HepG2 (cell line): ENCODE data around the gene NPC1. TPM values are rescaled to one million over a fixed set of nuclear protein-coding genes. Genes with fewer than 3 reads are reported as not detected.
A peak's percentile ranks its signal among the peaks of the same experiment; 100 is the strongest.

Source experiments
- ATAC-seq: fragments of 200-7000 bp; cut with Tn5 transposase; 3 replicates; pipeline ENCODE4 v1.9.1; 2020; ENCODE audit warnings: mild to moderate bottlenecking, moderate library complexity
- BruUV-seq: library from RNA; stranded (reverse); fragments of 400-500 nt; replicated peaks from 2 replicates; lab custom pipeline; 2021; lab: Mats Ljungman, UMichigan
- CTCF ChIA-PET: fragments of 300-600 bp; formaldehyde crosslinking; extraction: SDS; loops from one replicate; lab custom pipeline; 2021; ENCODE audit warnings: low total read pairs, inconsistent platforms, low intra/inter-chr PET ratio; lab: Yijun Ruan, JAX
- POLR2A ChIA-PET: fragments of 350-600 bp; sonication (Branson Sonifier 250); formaldehyde crosslinking; loops from one replicate; lab custom pipeline; 2020; ENCODE audit warnings: antibody characterized with exemption, inconsistent platforms; lab: Yijun Ruan, JAX
- DNase-seq: peaks from one replicate; pipeline ENCODE4 v3.0.0-alpha.2; 2015; ENCODE audit warnings: low spot score
- FAIRE-seq: peaks from 3 replicates; lab custom pipeline; 2011; peaks lifted over from hg19 to GRCh38; lab: Jason Lieb, UNC
- H2AFZ ChIP-seq: one replicate; pipeline ENCODE4 v1.6.1; 2011; ENCODE audit warnings: low read length, inconsistent platforms
- H3K27ac ChIP-seq: fragments of 300-600 bp; 3 replicates; pipeline ENCODE4 v1.8.0; 2011; ENCODE audit warnings: mixed run types, mild to moderate bottlenecking, mixed read lengths, low read length, inconsistent platforms; ENCODE audit not compliant: insufficient read depth; ENCODE audit errors: extremely low read length
- H3K27me3 ChIP-seq, 2 experiments: fragments of 200-600 bp in 1 of 2; 2 replicates in 1 of 2; 3 replicates in 1 of 2; pipeline versions ENCODE4 v1.6.0 to v1.8.0; 2011; ENCODE audit warnings: low read length in 2 of 2, mild to moderate bottlenecking in 2 of 2, moderate library complexity in 2 of 2, inconsistent platforms in 1 of 2; ENCODE audit not compliant: insufficient read depth in 2 of 2, control insufficient read depth in 1 of 2
- H3K36me3 ChIP-seq, 2 experiments: fragments of 200-600 bp in 1 of 2; replicated peaks in 1 of 2; 2 replicates in 1 of 2; 3 replicates in 1 of 2; pipeline versions ENCODE4 v1.5.1 to v1.8.0; 2011; ENCODE audit warnings: low read length in 2 of 2, inconsistent platforms in 1 of 2; ENCODE audit not compliant: insufficient read depth in 2 of 2, control insufficient read depth in 1 of 2
- H3K4me1 ChIP-seq: 2 replicates; pipeline ENCODE4 v1.5.1; 2012; ENCODE audit warnings: low read length, inconsistent platforms; ENCODE audit not compliant: insufficient read depth
- H3K4me2 ChIP-seq: 2 replicates; pipeline ENCODE4 v1.6.0; 2011; ENCODE audit warnings: low read depth, low read length, inconsistent platforms
- H3K4me3 ChIP-seq, 3 experiments: fragments of 200-600 bp in 1 of 3; sonication (generic), shearing (Covaris generic) in 1 of 3; replicated peaks in 1 of 3; 2 replicates each; pipeline ENCODE4 v1.5.1; 2011 to 2016; ENCODE audit warnings: low read length in 3 of 3, inconsistent platforms in 2 of 3, low read depth in 2 of 3, mild to moderate bottlenecking in 2 of 3, control low read depth in 1 of 3, mixed read lengths in 1 of 3; ENCODE audit not compliant: insufficient read depth in 1 of 3
- H3K79me2 ChIP-seq: one replicate; pipeline ENCODE4 v1.6.1; 2011; ENCODE audit warnings: low read length, inconsistent platforms; ENCODE audit not compliant: insufficient read depth
- H3K9ac ChIP-seq: 2 replicates; pipeline ENCODE4 v1.6.0; 2011; ENCODE audit warnings: mild to moderate bottlenecking, low read depth, low read length, inconsistent platforms; ENCODE audit not compliant: insufficient read depth
- H3K9me3 ChIP-seq: 2 replicates; pipeline ENCODE4 v1.5.1; 2012; ENCODE audit warnings: mild to moderate bottlenecking, low read length
- H4K20me1 ChIP-seq: 2 replicates; pipeline ENCODE4 v1.6.0; 2011; ENCODE audit warnings: inconsistent platforms, mild to moderate bottlenecking, low read length, moderate library complexity; ENCODE audit not compliant: insufficient read depth
- POLR2A ChIP-seq, 2 experiments: IDR thresholded peaks; 2 replicates each; pipeline ENCODE4 v1.6.1; 2011; ENCODE audit warnings: low read depth in 2 of 2, low read length in 2 of 2, mild to moderate bottlenecking in 1 of 2, moderate library complexity in 1 of 2; ENCODE audit not compliant: insufficient read depth in 1 of 2
- POLR2AphosphoS2 ChIP-seq: IDR thresholded peaks from 2 replicates; pipeline ENCODE4 v1.6.1; 2011; ENCODE audit warnings: low read depth, low read length, improper control_type of control experiment
- POLR2G ChIP-seq: fragments of 200-400 bp; formaldehyde crosslinking; IDR thresholded peaks from 2 replicates; pipeline ENCODE4 v1.6.1; 2018; ENCODE audit warnings: mild to moderate bottlenecking, low read depth, low read length, moderate library complexity
- RARG ChIP-seq: sonication (generic); formaldehyde crosslinking; IDR thresholded peaks from 2 replicates; pipeline ENCODE4 v1.4.0; 2020; ENCODE audit warnings: low read depth, mild to moderate bottlenecking, missing genetic modification reagents
- RBM22 ChIP-seq: fragments of 200-400 bp; formaldehyde crosslinking; optimal IDR thresholded peaks from 2 replicates; pipeline ENCODE3; 2017; ENCODE audit warnings: mild to moderate bottlenecking, low read length, moderate library complexity
- TERF1 ChIP-seq: sonication (generic); formaldehyde crosslinking; IDR thresholded peaks from 2 replicates; pipeline ENCODE4 v1.8.0; 2022; ENCODE audit warnings: mild to moderate bottlenecking, missing genetic modification reagents, moderate library complexity
- ZNF383 ChIP-seq: sonication (generic); formaldehyde crosslinking; IDR thresholded peaks from 2 replicates; pipeline ENCODE4 v1.4.0; 2020; ENCODE audit warnings: missing genetic modification reagents, mild to moderate bottlenecking, borderline replicate concordance
- WGBS: methylation state at CpG from one replicate; pipeline ENCODE4 v1.1.6; 2017; ENCODE audit warnings: low lambda C conversion rate; 5-methylcytosine and 5-hydroxymethylcytosine counted together
- in situ Hi-C: cut with HindIII; loops from 2 replicates; pipeline ENCODE4 v1.10.0; 2017; ENCODE audit warnings: low pct_unique_long_range_greater_than_20kb; ENCODE audit not compliant: extremely low pct_ligation_motif_present
- intact Hi-C: fragments of 100-400 bp; cut with micrococcal nuclease; formaldehyde crosslinking; loops from one replicate; pipeline ENCODE4 v1.10.0; 2022; ENCODE audit not compliant: unreplicated experiment
- polyA plus RNA-seq, 8 experiments: library from polyadenylated mRNA; depleted of rRNA in 3 of 8; stranded (reverse) in 7 of 8; unstranded in 1 of 8; fragments of >200 nt; fragmentation: Illumina TruSeq in 4 of 8; extraction: Trizol in 4 of 8; gene quantifications; 2 replicates each; pipeline versions ENCODE4 v1.2.1 to v1.2.3, GENCODE V29; 2011 to 2016; ENCODE audit warnings: low read depth in 4 of 8, missing spikeins in 1 of 8, mixed read lengths in 1 of 8; ENCODE audit not compliant: insufficient read depth in 1 of 8
- total RNA-seq, 5 experiments: library from RNA; depleted of rRNA; stranded (reverse); fragments of >200 nt; fragmentation: Illumina TruSeq; extraction: Trizol; gene quantifications; 2 replicates each; pipeline ENCODE4 v1.2.3, GENCODE V29; 2016; ENCODE audit warnings: low read depth in 1 of 5

Gene NPC1
- total and polyA plus RNA-seq, 2 of the 13 experiments (the other 11 are each of a cell fraction or from before 2014, with no cell fraction given) = 46.5 to 114 TPM

- Histone ChIP-seq H3K4me3 (no peak overlapping the region), H3K9me3 (no peaks in the 10 kb centered on the region), H3K9ac (no peak overlapping the region), H3K4me1 (0 out of 2 replicates have a peak, but pooled peaks cover 6% of the 10 kb centered on the region), H3K79me2 (no peaks in the 10 kb centered on the region), H3K27me3 (no peaks in the 10 kb centered on the region), H2AFZ (no peak overlapping the region), H3K36me3 (peaks cover 11 to 63% of the 10 kb centered on the region in 2 experiments), H3K27ac (peak overlapping the region; percentile 17), H3K4me2 (no peak overlapping the region), H4K20me1 (no peaks in the 10 kb centered on the region)
- in situ Hi-C loops (no loop called here), intact Hi-C loops (no loop called here)
- ChIA-PET CTCF (no interaction called here), POLR2A (no interaction called here)
- ATAC-seq (no peak; the same call in 2 of the 3 replicates), DNase-seq (no peak), FAIRE-seq (no peak)
- TF ChIP-seq POLR2G (peak; percentile 75), POLR2AphosphoS2 (peak; percentile 70; the same call in 1 of the 2 replicates), RARG (CRISPR knock-in tag) (no peak), ZNF383 (CRISPR knock-in tag) (no peak), POLR2A (IDR thresholded peaks at IDR 0.05; ENCODE audit: insufficient read depth in 1 of 2, low read depth in 2 of 2, low read length in 2 of 2) (0 out of 4 replicates have a peak, but pooled peaks of 1 of the 2 experiments have one; percentile 5), TERF1 (no peak), RBM22 (peak; percentile 6)
- BruUV-seq = no TSS peak
- 93% methylated on average over 5 of the region's 5 CpGs for WGBS
Measured at GRCh38 chr18:23526501-23527063, 59.7 kb downstream of the NPC1 start.
